ENCODE data around the gene TMED3. TPM values are rescaled to one million over a fixed set of nuclear protein-coding genes. Genes with fewer than 3 reads are reported as not detected.

Gene TMED3
- 10 to 100 TPM; 28.2 to 76.6 (median 34.4) TPM for total RNA-seq
- polyA plus RNA-seq = 10 to 100 TPM; 36.6 to 57.2 (median 52.0) TPM
- long read RNA-seq, donor 1, transcript TMED3-201 (3 exons, 1,475 nt) = major isoform, 18 of 25 reads
- long read RNA-seq, donor 1, partial matches to known transcripts = 6 of 25 reads
- long read RNA-seq, donor 1, other reads (novel, unspliced or antisense) = 0 of 25 reads
- long read RNA-seq, donor 2, transcript TMED3-201 (3 exons, 1,475 nt) = major isoform, 18 of 20 reads
- long read RNA-seq, donor 2, partial matches to known transcripts = 0 of 20 reads
- long read RNA-seq, donor 2, other reads (novel, unspliced or antisense) = 0 of 20 reads

DNA sequence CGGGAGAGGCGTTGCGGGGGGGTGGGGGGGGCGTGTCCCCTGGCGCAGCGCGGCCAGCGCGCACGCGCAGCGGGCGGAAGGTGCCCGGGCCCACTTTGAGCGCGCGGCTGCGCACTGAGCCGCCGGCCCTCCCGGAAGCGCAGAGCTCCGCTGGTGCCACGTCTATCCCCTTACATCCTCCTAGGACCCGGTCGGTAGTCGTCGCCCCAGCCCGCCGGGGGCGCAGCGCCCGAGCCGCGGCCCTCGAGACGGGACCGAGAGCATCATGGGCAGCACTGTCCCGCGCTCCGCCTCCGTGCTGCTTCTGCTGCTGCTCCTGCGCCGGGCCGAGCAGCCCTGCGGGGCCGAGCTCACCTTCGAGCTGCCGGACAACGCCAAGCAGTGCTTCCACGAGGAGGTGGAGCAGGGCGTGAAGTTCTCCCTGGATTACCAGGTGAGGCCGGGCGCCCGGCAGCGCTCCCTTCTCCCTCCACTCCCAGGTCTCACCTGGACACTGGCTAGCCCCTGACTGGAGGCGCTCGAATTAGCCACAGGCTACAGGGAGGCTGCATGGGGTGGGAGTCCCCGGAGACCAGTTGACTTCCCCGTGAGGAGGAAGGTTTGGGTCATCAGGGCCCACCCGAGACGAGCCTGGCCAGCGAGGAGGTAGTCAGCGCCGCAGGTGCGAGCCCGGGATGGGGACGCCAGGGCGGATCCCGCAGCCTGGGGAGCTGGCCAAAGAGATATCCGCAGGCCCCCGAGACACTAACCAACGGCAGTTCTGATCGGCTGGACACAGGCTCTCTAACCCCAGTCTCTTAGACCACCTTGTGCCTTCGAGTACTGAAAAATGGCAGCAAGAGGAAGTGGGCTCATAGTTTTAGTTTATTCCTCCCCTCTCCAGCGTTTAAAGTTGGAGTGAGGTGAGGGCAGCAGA, at the start of gene TMED3:
TMED3 (plus strand) TSS at position 128 of the 916 bp plus-strand sequence; CDS start at position 266, 138 bp downstream.
- intact Hi-C loops (cut with DNase I; ENCODE audit: low total_unique reads) = no loop called here
- TF ChIP-seq CTCF (IDR thresholded peaks at IDR 0.05 in 8 of 11, conservative IDR thresholded peaks at IDR 0.05 in 3 of 11) = peak in 8 of 11 experiments; percentile 23 to 52 (median 32)
- no peak for TF ChIP-seq POLR2A (IDR thresholded peaks at IDR 0.05)
- peak; percentile 80 to 88 (median 87) for TF ChIP-seq POLR2AphosphoS5 (IDR thresholded peaks at IDR 0.05)
- peak; percentile 93 for DNase-seq
- H3K36me3 ChIP-seq = peaks cover 0 to 30% (median 28%) of the 10 kb centered on the region in 6 donors
- 0 to 2% (median 1%) methylated on average over 41 to 69 of the region's 76 CpGs for WGBS, 5 donors
- H3K27ac ChIP-seq = peak within 1 kb of the TSS in 5 of 8 donors; percentile 45 to 74 (median 56)
- peaks cover 7 to 37% (median 17%) of the 10 kb centered on the region in 6 donors for H3K4me1 ChIP-seq
- H3K9me3 ChIP-seq = no peaks in the 10 kb centered on the region
- peaks cover 0 to 35% (median 0%) of the 10 kb centered on the region in 7 donors for H3K27me3 ChIP-seq (replicated peaks in 1 of 7)
- peak within 1 kb of the TSS; percentile 63 to 99 (median 88) for H3K4me3 ChIP-seq

- intact Hi-C loops (cut with DNase I; ENCODE audit: low total_unique reads) = no loop called here
- H3K9me3 ChIP-seq = no peaks in the 10 kb centered on the region
- no peak overlapping the region for H3K4me3 ChIP-seq
- WGBS, 5 donors = 89 to 100% (median 97%) methylated on average over 1 of the region's 1 CpG
- no peak for DNase-seq
- no peak overlapping the region for H3K27ac ChIP-seq
- peaks cover 0 to 13% (median 0%) of the 10 kb centered on the region in 7 donors for H3K27me3 ChIP-seq (replicated peaks in 1 of 7)
- no peaks in the 10 kb centered on the region for H3K4me1 ChIP-seq
- no peaks in the 10 kb centered on the region for H3K36me3 ChIP-seq
- TF ChIP-seq POLR2A (IDR thresholded peaks at IDR 0.05) (no peak), POLR2AphosphoS5 (IDR thresholded peaks at IDR 0.05) (no peak), CTCF (IDR thresholded peaks at IDR 0.05 in 8 of 11, conservative IDR thresholded peaks at IDR 0.05 in 3 of 11) (no peak)
These were observed 49.1 kb upstream of the TMED3 start for GRCh38 chr15:79261836-79262235.

DNA sequence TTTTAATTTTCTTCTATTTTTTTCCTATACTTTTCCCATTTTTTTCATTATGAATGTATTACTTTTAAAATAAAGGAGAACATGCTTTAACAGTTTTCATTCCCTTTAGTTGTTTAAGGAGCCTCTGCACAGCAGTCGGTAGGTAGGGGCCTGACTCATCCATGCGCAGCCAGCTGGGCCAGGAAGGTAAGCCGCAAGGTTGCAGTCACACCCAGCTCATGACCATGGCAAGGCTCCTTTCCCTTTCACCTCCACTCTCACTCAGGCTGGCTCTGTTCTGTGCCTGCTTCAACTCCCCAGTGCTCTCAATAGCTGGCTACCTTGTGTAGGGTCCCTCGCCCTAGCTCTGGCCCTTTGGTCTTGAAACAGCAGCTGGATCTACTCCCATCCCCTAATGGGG, 45.7 kb upstream of the TMED3 start:
- no peak for TF ChIP-seq POLR2AphosphoS5 (IDR thresholded peaks at IDR 0.05)
- TF ChIP-seq CTCF (IDR thresholded peaks at IDR 0.05 in 8 of 11, conservative IDR thresholded peaks at IDR 0.05 in 3 of 11) = no peak
- TF ChIP-seq POLR2A (IDR thresholded peaks at IDR 0.05) = no peak
- DNase-seq = no peak
- Histone ChIP-seq H3K36me3 (no peaks in the 10 kb centered on the region), H3K4me1 (no peaks in the 10 kb centered on the region), H3K9me3 (no peaks in the 10 kb centered on the region), H3K4me3 (no peak overlapping the region), H3K27me3 (replicated peaks in 1 of 7) (peaks cover 0 to 24% (median 0%) of the 10 kb centered on the region in 7 donors), H3K27ac (no peak overlapping the region)
- intact Hi-C loops (cut with DNase I; ENCODE audit: low total_unique reads) = no loop called here
- 84 to 87% (median 86%) methylated on average over 4 of the region's 4 CpGs for WGBS, 5 donors

Measured in spleen (tissue), 13 donors.